Activated naive CD8-positive, alpha-beta T cell (primary cell): Measurements from ENCODE around the gene NUAK2.
"Not testable (repeated sequence)": the region's sequence is repeated elsewhere in the genome, so short reads cannot be mapped to it uniquely, and the experiment has no call there.

Experiments used
- H3K27ac Mint-ChIP-seq: one replicate; pipeline ENCODE4 v1.8.0; 2021; ENCODE audit warnings: mixed read lengths
- H3K27me3 Mint-ChIP-seq: one replicate; pipeline ENCODE4 v1.8.0; 2021; ENCODE audit warnings: mixed read lengths
- H3K36me3 Mint-ChIP-seq: one replicate; pipeline ENCODE4 v1.8.0; 2021; ENCODE audit warnings: mixed read lengths
- H3K4me1 Mint-ChIP-seq: one replicate; pipeline ENCODE4 v1.8.0; 2021; ENCODE audit warnings: low read depth, mixed read lengths
- H3K4me3 Mint-ChIP-seq: one replicate; pipeline ENCODE4 v1.8.0; 2021; ENCODE audit warnings: mild to moderate bottlenecking, mixed read lengths
- H3K9me3 Mint-ChIP-seq: one replicate; pipeline ENCODE4 v1.8.0; 2021; ENCODE audit warnings: low read depth, mixed read lengths

NUAK2 gene

DNA sequence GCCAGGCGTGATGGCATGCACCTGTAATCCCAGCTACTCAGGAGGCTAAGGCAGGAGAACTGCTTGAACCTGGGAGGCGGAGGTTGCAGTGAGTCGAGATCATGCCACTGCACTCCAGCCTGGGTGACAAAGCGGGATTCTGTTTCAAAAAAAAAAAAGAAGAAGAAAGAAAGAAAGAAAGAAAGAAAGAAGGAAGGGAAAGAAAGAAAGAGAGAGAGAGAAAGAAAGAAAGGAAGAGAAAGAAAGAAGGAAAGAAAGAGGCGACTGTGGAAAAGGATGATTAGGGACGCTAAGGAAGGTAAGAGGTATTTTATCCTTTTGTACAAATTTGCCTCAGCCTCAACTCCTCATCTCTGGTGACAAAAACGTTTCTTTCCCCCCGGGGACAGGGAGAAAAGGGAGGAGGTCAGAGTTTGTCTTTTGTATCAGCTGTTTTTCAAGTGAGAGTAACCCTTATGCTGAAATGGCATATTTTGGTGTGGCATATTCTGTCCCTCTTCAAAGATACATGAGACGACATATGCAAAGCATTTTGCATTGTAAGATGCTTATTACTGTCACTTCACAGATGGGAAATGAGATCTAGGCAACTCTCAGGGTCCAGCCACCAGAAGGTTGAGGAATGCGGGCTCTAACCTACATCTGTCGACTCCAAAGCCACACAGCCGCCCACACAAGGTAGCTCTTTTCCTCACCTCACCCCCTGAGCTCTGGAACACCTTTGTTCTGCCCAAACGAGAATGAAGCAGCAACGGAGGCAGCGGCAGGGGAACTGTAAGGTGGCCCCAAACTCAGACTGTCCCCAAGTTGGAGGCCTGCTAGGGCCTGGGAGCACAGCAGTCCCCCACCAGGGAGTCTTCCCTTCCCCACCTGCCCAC is 38.0 kb downstream of the NUAK2 start:
- Mint-ChIP-seq H3K9me3 (no peaks in the 10 kb centered on the region), H3K4me1 (peaks cover 86% of the 10 kb centered on the region), H3K27ac (peak overlapping the region; percentile 28), H3K4me3 (peak overlapping the region; percentile 51), H3K27me3 (no peaks in the 10 kb centered on the region), H3K36me3 (no peaks in the 10 kb centered on the region)

GRCh38 chr1:205280666-205281395 is 40.7 kb downstream of the NUAK2 start:
- H3K9me3 Mint-ChIP-seq, H3K27ac Mint-ChIP-seq, H3K36me3 Mint-ChIP-seq, H3K27me3 Mint-ChIP-seq, H3K4me3 Mint-ChIP-seq: not testable (repeated sequence)
- peaks cover 74% of the 10 kb centered on the region for H3K4me1 Mint-ChIP-seq

DNA sequence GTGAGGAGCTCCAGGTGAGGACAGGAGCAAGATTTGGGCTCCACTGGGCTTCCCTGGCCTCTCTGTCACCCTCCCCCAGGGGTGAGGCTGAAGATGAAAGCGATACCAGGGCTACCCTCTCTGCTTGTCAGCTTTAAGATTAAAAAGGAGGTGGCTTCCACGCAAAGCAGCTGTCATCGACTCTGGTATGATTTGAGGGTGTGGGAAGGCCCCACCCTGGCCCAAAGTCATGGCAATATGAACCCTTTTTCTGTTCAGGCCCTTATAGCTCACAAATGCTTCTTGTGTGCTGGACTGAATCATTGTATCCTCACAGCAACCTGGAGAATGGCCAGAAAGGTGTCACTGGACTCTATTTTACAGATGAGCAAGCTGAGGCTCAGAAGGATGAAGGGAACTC is 41.6 kb downstream of the NUAK2 start:
- no peaks in the 10 kb centered on the region for H3K27me3 Mint-ChIP-seq
- H3K4me3 Mint-ChIP-seq = no peak overlapping the region
- H3K36me3 Mint-ChIP-seq = no peaks in the 10 kb centered on the region
- peak overlapping the region; percentile 10 for H3K27ac Mint-ChIP-seq
- H3K9me3 Mint-ChIP-seq = no peaks in the 10 kb centered on the region
- H3K4me1 Mint-ChIP-seq = peaks cover 74% of the 10 kb centered on the region

DNA sequence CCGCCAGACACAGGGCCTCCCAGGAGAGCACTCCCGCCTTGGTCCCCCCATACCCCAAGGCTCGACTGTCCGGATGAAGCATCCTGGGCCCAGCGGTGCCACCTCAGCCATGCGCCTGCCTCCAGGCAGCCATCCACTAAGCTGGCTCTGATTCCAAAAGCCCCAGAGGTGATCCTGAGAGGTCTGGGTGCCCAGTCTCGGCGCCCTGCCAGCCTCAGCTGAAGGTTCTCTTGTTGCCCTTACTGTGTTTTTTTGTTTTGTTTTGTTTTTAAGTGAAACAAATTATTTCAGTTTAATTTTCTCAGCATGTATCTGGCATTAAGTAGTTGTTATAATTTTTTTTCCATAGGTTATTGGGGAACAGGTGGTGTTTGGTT is 44.9 kb downstream of the NUAK2 start:
- Mint-ChIP-seq H3K36me3 (no peaks in the 10 kb centered on the region), H3K9me3 (no peaks in the 10 kb centered on the region), H3K27me3 (no peaks in the 10 kb centered on the region), H3K27ac (no peak overlapping the region), H3K4me1 (peaks cover 59% of the 10 kb centered on the region), H3K4me3 (no peak overlapping the region)

- no peaks in the 10 kb centered on the region for H3K36me3 Mint-ChIP-seq
- peaks cover 58% of the 10 kb centered on the region for H3K4me1 Mint-ChIP-seq
- H3K4me3 Mint-ChIP-seq = no peak overlapping the region
- no peaks in the 10 kb centered on the region for H3K27me3 Mint-ChIP-seq
- no peaks in the 10 kb centered on the region for H3K9me3 Mint-ChIP-seq
- H3K27ac Mint-ChIP-seq = no peak overlapping the region
These were observed 45.4 kb downstream of the NUAK2 start for GRCh38 chr1:205275916-205276688.

DNA sequence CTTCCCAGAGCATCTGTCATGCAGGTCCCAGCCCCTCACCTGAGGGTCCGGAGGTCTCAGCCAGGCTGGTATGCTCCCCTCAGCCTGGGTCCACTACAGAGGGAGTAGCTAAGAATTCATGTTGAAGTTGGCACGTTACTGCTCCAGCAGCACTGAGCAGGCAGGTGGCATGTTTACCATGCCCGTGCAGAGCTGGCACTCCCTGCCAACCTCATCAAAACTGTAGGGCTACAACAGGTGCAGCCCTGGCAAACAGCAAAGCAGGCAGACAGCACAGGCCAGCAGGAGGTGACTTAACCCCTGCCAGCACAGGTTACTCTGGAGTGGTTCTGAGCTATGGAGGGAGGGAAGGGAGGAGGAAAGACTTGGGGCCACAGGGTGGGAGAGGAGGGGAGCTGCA is 46.4 kb downstream of the NUAK2 start:
- Mint-ChIP-seq H3K27me3 (no peaks in the 10 kb centered on the region), H3K9me3 (no peaks in the 10 kb centered on the region), H3K36me3 (no peaks in the 10 kb centered on the region), H3K4me1 (peaks cover 52% of the 10 kb centered on the region), H3K27ac (no peak overlapping the region), H3K4me3 (peak overlapping the region; percentile 35)

- Mint-ChIP-seq H3K4me3 (no peak overlapping the region), H3K9me3 (no peaks in the 10 kb centered on the region), H3K4me1 (peaks cover 43% of the 10 kb centered on the region), H3K27ac (no peak overlapping the region), H3K36me3 (no peaks in the 10 kb centered on the region), H3K27me3 (no peaks in the 10 kb centered on the region)
These were observed 47.4 kb downstream of the NUAK2 start for GRCh38 chr1:205274041-205274691.

- Mint-ChIP-seq H3K27me3 (no peaks in the 10 kb centered on the region), H3K4me3 (no peak overlapping the region), H3K9me3 (no peaks in the 10 kb centered on the region), H3K27ac (no peak overlapping the region), H3K4me1 (peaks cover 37% of the 10 kb centered on the region), H3K36me3 (no peaks in the 10 kb centered on the region)
These were observed 48.0 kb downstream of the NUAK2 start for GRCh38 chr1:205273551-205273982.

GRCh38 chr1:205272536-205272935 is 49.0 kb downstream of the NUAK2 start:
- no peaks in the 10 kb centered on the region for H3K36me3 Mint-ChIP-seq
- peaks cover 28% of the 10 kb centered on the region for H3K4me1 Mint-ChIP-seq
- H3K27me3 Mint-ChIP-seq = no peaks in the 10 kb centered on the region
- H3K27ac Mint-ChIP-seq = no peak overlapping the region
- H3K4me3 Mint-ChIP-seq = no peak overlapping the region
- no peaks in the 10 kb centered on the region for H3K9me3 Mint-ChIP-seq

- H3K4me1 Mint-ChIP-seq = peaks cover 26% of the 10 kb centered on the region
- H3K4me3 Mint-ChIP-seq = no peak overlapping the region
- H3K36me3 Mint-ChIP-seq = no peaks in the 10 kb centered on the region
- no peak overlapping the region for H3K27ac Mint-ChIP-seq
- no peaks in the 10 kb centered on the region for H3K9me3 Mint-ChIP-seq
- H3K27me3 Mint-ChIP-seq = no peaks in the 10 kb centered on the region
These were observed 49.8 kb downstream of the NUAK2 start for GRCh38 chr1:205271745-205272144.

DNA sequence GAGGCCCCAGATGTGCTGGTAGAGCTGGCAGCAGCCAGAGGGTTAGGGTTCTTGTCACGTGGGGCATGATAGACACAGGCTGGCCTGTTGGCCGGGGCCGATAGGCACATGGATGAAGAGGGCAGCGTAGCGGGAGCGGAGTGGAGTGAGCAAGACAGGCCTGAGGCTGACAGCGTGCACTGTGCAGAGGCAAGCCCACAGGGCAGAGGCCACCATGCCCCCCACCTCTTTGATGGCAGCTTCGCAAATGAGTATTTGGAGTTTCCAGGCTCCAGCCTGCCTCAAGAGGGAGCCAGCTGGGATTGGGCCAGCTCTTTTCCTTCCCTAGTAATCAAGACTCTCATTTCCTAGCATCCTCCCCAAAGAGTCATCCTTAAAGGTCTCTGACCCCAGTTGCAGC is 50.3 kb downstream of the NUAK2 start:
- H3K27ac Mint-ChIP-seq = no peak overlapping the region
- H3K36me3 Mint-ChIP-seq = no peaks in the 10 kb centered on the region
- peaks cover 22% of the 10 kb centered on the region for H3K4me1 Mint-ChIP-seq
- H3K27me3 Mint-ChIP-seq = no peaks in the 10 kb centered on the region
- H3K9me3 Mint-ChIP-seq = no peaks in the 10 kb centered on the region
- no peak overlapping the region for H3K4me3 Mint-ChIP-seq

DNA sequence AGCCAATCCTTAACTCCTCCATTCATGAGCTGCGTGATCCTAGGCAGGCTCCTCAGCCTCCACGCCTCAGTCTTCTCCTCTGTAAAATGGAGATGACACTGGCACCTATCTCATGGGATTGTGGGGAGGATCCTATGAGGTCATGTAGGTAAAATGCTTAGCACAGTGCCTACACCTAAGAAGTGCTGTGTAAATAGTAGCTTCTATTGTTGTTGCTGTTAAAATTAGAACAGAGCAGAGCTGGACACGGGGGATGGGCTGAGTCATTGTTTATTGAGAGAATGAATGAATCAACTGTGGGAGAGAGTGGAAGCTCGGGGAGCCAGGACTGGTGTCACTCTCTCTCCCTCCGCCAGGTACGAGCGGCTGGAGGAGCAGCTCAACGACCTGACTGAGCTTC is 50.8 kb downstream of the NUAK2 start:
- Mint-ChIP-seq H3K27ac (no peak overlapping the region), H3K27me3 (no peaks in the 10 kb centered on the region), H3K36me3 (no peaks in the 10 kb centered on the region), H3K4me1 (peaks cover 21% of the 10 kb centered on the region), H3K9me3 (no peaks in the 10 kb centered on the region), H3K4me3 (no peak overlapping the region)

DNA sequence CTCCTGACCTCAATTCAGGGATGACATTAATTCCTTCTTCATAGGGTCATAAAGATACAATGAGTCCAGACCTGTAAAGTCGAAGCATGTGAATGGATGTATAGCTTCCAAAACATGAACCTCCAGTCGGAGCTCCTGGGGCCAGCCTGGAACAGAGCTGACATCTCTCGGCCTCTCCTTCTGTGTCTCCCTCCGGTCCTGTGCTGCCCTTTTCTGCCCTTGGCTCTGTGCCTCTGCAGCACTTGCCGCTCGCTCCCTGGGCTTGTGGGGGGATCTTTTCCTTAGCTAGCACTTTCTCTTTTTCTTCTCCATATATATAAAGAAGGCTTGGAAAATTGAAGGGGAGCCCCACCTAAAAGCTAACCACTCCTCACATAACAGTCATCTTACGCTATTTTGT is 51.3 kb downstream of the NUAK2 start:
- Mint-ChIP-seq H3K9me3 (no peaks in the 10 kb centered on the region), H3K4me1 (peaks cover 16% of the 10 kb centered on the region), H3K27me3 (no peaks in the 10 kb centered on the region), H3K27ac (no peak overlapping the region), H3K4me3 (no peak overlapping the region), H3K36me3 (no peaks in the 10 kb centered on the region)

DNA sequence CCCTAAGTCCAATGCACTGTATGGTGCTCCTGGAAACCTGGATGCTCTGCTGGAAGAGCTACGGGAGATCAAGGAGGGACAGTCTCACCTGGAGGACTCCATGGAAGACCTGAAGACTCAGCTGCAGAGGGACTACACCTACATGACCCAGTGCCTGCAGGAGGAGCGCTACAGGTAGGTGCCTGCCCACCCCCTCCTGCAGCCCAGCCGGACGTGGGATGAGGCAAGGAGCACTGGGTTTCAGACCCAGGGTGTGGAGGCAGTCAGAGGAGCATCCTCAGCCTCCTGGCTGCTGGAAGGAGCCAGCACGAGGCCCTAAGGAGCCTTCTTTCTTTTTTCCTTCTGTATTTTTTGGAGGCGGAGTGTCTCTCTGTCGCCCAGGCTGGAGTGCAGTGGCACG is 51.8 kb downstream of the NUAK2 start:
- Mint-ChIP-seq H3K4me1 (peaks cover 10% of the 10 kb centered on the region), H3K4me3 (no peak overlapping the region), H3K36me3 (no peaks in the 10 kb centered on the region), H3K27me3 (no peaks in the 10 kb centered on the region), H3K27ac (no peak overlapping the region), H3K9me3 (no peaks in the 10 kb centered on the region)
